Neural crest cell (in vitro differentiated cells): ENCODE results near the gene OR5D16. TPM values are rescaled to one million over a fixed set of nuclear protein-coding genes. Genes with fewer than 3 reads are reported as not detected.

Experiments used
- DNase-seq: peaks from one replicate; pipeline ENCODE4 v3.0.0; 2021; ENCODE audit warnings: low read depth, mixed read lengths, low spot score
- H3K27ac Mint-ChIP-seq: one replicate; pipeline ENCODE4 v1.8.0; 2021; ENCODE audit warnings: mild to moderate bottlenecking, mixed read lengths; ENCODE audit not compliant: unreplicated experiment
- H3K27me3 Mint-ChIP-seq: 2 replicates; pipeline ENCODE4 v1.8.0; 2021; ENCODE audit warnings: low read depth, mild to moderate bottlenecking, mixed read lengths
- H3K36me3 Mint-ChIP-seq: 2 replicates; pipeline ENCODE4 v1.8.0; 2021; ENCODE audit warnings: low read depth, mild to moderate bottlenecking, mixed read lengths
- H3K4me1 Mint-ChIP-seq: 2 replicates; pipeline ENCODE4 v1.8.0; 2021; ENCODE audit warnings: mixed read lengths
- H3K4me3 Mint-ChIP-seq: one replicate; pipeline ENCODE4 v1.8.0; 2021; ENCODE audit warnings: mild to moderate bottlenecking, mixed read lengths
- H3K9me3 Mint-ChIP-seq: 2 replicates; pipeline ENCODE4 v1.8.0; 2021; ENCODE audit warnings: mixed read lengths
- CTCF ChIP-seq: fragments of 200-600 bp; sonication (generic); conservative IDR thresholded peaks from 2 replicates; pipeline ENCODE4 v1.5.0; 2021; ENCODE audit warnings: antibody characterized with exemption, mild to moderate bottlenecking
- long read RNA-seq: library from polyadenylated mRNA; unstranded; transcript quantifications from one replicate; pipeline ENCODE4 v2.0.0, GENCODE V29; 2020
- total RNA-seq: library from RNA; stranded (reverse); gene quantifications from 2 replicates; pipeline ENCODE4 v1.2.1, GENCODE V29; 2021

The OR5D16 gene
- not detected in 2 replicates for total RNA-seq
- long read RNA-seq = 0 reads

- peaks cover 10% of the 10 kb centered on the region for H3K9me3 Mint-ChIP-seq
- no peak within 1 kb of the TSS for H3K4me3 Mint-ChIP-seq
- DNase-seq = no peak
- no peaks in the 10 kb centered on the region for H3K4me1 Mint-ChIP-seq
- no peak within 1 kb of the TSS for H3K27ac Mint-ChIP-seq
- no peak for TF ChIP-seq CTCF
- H3K36me3 Mint-ChIP-seq = peaks cover 2% of the 10 kb centered on the region
- H3K27me3 Mint-ChIP-seq = no peaks in the 10 kb centered on the region
These were observed at the start of gene OR5D16 for GRCh38 chr11:55838452-55838851. Gene OR5D16 (plus strand): TSS chr11:55838752. CDS start chr11:55838752, 0 bp downstream.

- Mint-ChIP-seq H3K4me1 (no peaks in the 10 kb centered on the region), H3K9me3 (peaks cover 18% of the 10 kb centered on the region), H3K27ac (no peak overlapping the region), H3K4me3 (no peak overlapping the region), H3K36me3 (peaks cover 7% of the 10 kb centered on the region), H3K27me3 (no peaks in the 10 kb centered on the region)
- no peak for DNase-seq
- no peak for TF ChIP-seq CTCF
These were observed 46.9 kb upstream of the OR5D16 start for GRCh38 chr11:55791606-55792005.

- TF ChIP-seq CTCF = no peak
- Mint-ChIP-seq H3K9me3 (peaks cover 12% of the 10 kb centered on the region), H3K36me3 (peaks cover 2% of the 10 kb centered on the region), H3K27me3 (no peaks in the 10 kb centered on the region), H3K4me1 (no peaks in the 10 kb centered on the region), H3K4me3 (no peak overlapping the region), H3K27ac (no peak overlapping the region)
- no peak for DNase-seq
These were observed 45.2 kb upstream of the OR5D16 start for GRCh38 chr11:55793321-55793720.

GRCh38 chr11:55795256-55795655, 43.3 kb upstream of the OR5D16 start, which contains the start of gene OR5D14:
Gene OR5D14 (plus strand): TSS chr11:55795556. CDS start chr11:55795556, 0 bp downstream.
- TF ChIP-seq CTCF = no peak
- H3K36me3 Mint-ChIP-seq = peaks cover 6% of the 10 kb centered on the region
- no peak within 1 kb of the TSS for H3K27ac Mint-ChIP-seq
- H3K4me3 Mint-ChIP-seq = no peak within 1 kb of the TSS
- H3K9me3 Mint-ChIP-seq = peaks cover 17% of the 10 kb centered on the region
- H3K4me1 Mint-ChIP-seq = no peaks in the 10 kb centered on the region
- DNase-seq = no peak
- H3K27me3 Mint-ChIP-seq = no peaks in the 10 kb centered on the region

- Mint-ChIP-seq H3K27ac (no peak overlapping the region), H3K27me3 (no peaks in the 10 kb centered on the region), H3K4me3 (no peak overlapping the region), H3K4me1 (no peaks in the 10 kb centered on the region), H3K9me3 (peaks cover 24% of the 10 kb centered on the region), H3K36me3 (no peaks in the 10 kb centered on the region)
- DNase-seq = no peak
- TF ChIP-seq CTCF = no peak
These were observed 32.3 kb upstream of the OR5D16 start for GRCh38 chr11:55806248-55806647.
